Measurements from ENCODE around the gene ZNF638.
"Not testable (repeated sequence)": the region's sequence is repeated elsewhere in the genome, so short reads cannot be mapped to it uniquely, and the experiment has no call there.

Gene ZNF638

GRCh38 chr2:71303849-71304248 is 27.7 kb upstream of the ZNF638 start:
- no peak overlapping the region for H3K9ac ChIP-seq (ENCODE audit: low read length in 5 of 5)
- H3K27ac ChIP-seq (ENCODE audit: low read depth, low read length): no peak overlapping the region
- no peaks in the 10 kb centered on the region for H3K27me3 ChIP-seq (ENCODE audit: control insufficient read depth in 5 of 5, insufficient read depth in 4 of 5, low read length in 5 of 5)
- H3K4me1 ChIP-seq (ENCODE audit: control insufficient read depth in 5 of 5, insufficient read depth in 5 of 5, low read length in 5 of 5): peaks cover 0 to 9% (median 0%) of the 10 kb centered on the region in 5 donors
- H3K36me3 ChIP-seq (ENCODE audit: control insufficient read depth in 5 of 5, insufficient read depth in 5 of 5, low read length in 5 of 5): no peaks in the 10 kb centered on the region
- H3K9me3 ChIP-seq (ENCODE audit: control insufficient read depth in 5 of 5, low read length in 5 of 5): no peaks in the 10 kb centered on the region
- no peak overlapping the region for H3K4me3 ChIP-seq (ENCODE audit: low read depth in 1 of 5, low read length in 5 of 5)

GRCh38 chr2:71306762-71307161 is 24.8 kb upstream of the ZNF638 start:
- H3K27me3 ChIP-seq (ENCODE audit: control insufficient read depth in 5 of 5, insufficient read depth in 4 of 5, low read length in 5 of 5): no peaks in the 10 kb centered on the region
- H3K27ac ChIP-seq (ENCODE audit: low read depth, low read length): no peak overlapping the region
- no peak overlapping the region for H3K9ac ChIP-seq (ENCODE audit: low read length in 5 of 5)
- H3K4me3 ChIP-seq (ENCODE audit: low read depth in 1 of 5, low read length in 5 of 5): no peak overlapping the region
- H3K9me3 ChIP-seq (ENCODE audit: control insufficient read depth in 5 of 5, low read length in 5 of 5): no peaks in the 10 kb centered on the region
- peaks cover 0 to 9% (median 0%) of the 10 kb centered on the region in 5 donors for H3K4me1 ChIP-seq (ENCODE audit: control insufficient read depth in 5 of 5, insufficient read depth in 5 of 5, low read length in 5 of 5)
- H3K36me3 ChIP-seq (ENCODE audit: control insufficient read depth in 5 of 5, insufficient read depth in 5 of 5, low read length in 5 of 5): no peaks in the 10 kb centered on the region

- Histone ChIP-seq H3K27ac (ENCODE audit: low read depth, low read length) (no peak overlapping the region), H3K4me1 (ENCODE audit: control insufficient read depth in 5 of 5, insufficient read depth in 5 of 5, low read length in 5 of 5) (no peaks in the 10 kb centered on the region), H3K36me3 (ENCODE audit: control insufficient read depth in 5 of 5, insufficient read depth in 5 of 5, low read length in 5 of 5) (no peaks in the 10 kb centered on the region), H3K27me3 (ENCODE audit: control insufficient read depth in 5 of 5, insufficient read depth in 4 of 5, low read length in 5 of 5) (no peaks in the 10 kb centered on the region), H3K9ac (ENCODE audit: low read length in 5 of 5) (no peak overlapping the region), H3K9me3 (ENCODE audit: control insufficient read depth in 5 of 5, low read length in 5 of 5) (peaks cover 0 to 8% (median 5%) of the 10 kb centered on the region in 5 donors), H3K4me3 (ENCODE audit: low read depth in 1 of 5, low read length in 5 of 5) (no peak overlapping the region)
Measured at GRCh38 chr2:71313016-71313766, 18.4 kb upstream of the ZNF638 start.

- Histone ChIP-seq H3K4me1 (ENCODE audit: control insufficient read depth in 5 of 5, insufficient read depth in 5 of 5, low read length in 5 of 5) (no peaks in the 10 kb centered on the region), H3K9me3 (ENCODE audit: control insufficient read depth in 5 of 5, low read length in 5 of 5) (peaks cover 0 to 15% (median 11%) of the 10 kb centered on the region in 5 donors)
Measured at GRCh38 chr2:71317060-71317459, 14.5 kb upstream of the ZNF638 start.

GRCh38 chr2:71317900-71318299 is 13.7 kb upstream of the ZNF638 start:
- not testable (repeated sequence) for H3K4me1 ChIP-seq (ENCODE audit: control insufficient read depth in 5 of 5, insufficient read depth in 5 of 5, low read length in 5 of 5); H3K9ac ChIP-seq (ENCODE audit: low read length in 5 of 5); H3K36me3 ChIP-seq (ENCODE audit: control insufficient read depth in 5 of 5, insufficient read depth in 5 of 5, low read length in 5 of 5); H3K4me3 ChIP-seq (ENCODE audit: low read depth in 1 of 5, low read length in 5 of 5); H3K27ac ChIP-seq (ENCODE audit: low read depth, low read length); H3K27me3 ChIP-seq (ENCODE audit: control insufficient read depth in 5 of 5, insufficient read depth in 4 of 5, low read length in 5 of 5)
- H3K9me3 ChIP-seq (ENCODE audit: control insufficient read depth in 5 of 5, low read length in 5 of 5): peaks cover 0 to 18% (median 11%) of the 10 kb centered on the region in 5 donors

More at GRCh38 chr2:71317060-71317459, 14.5 kb upstream of the ZNF638 start:
- Histone ChIP-seq H3K36me3 (ENCODE audit: control insufficient read depth in 5 of 5, insufficient read depth in 5 of 5, low read length in 5 of 5) (no peaks in the 10 kb centered on the region), H3K27me3 (ENCODE audit: control insufficient read depth in 5 of 5, insufficient read depth in 4 of 5, low read length in 5 of 5) (no peaks in the 10 kb centered on the region), H3K4me3 (ENCODE audit: low read depth in 1 of 5, low read length in 5 of 5) (no peak overlapping the region), H3K9ac (ENCODE audit: low read length in 5 of 5) (no peak overlapping the region), H3K27ac (ENCODE audit: low read depth, low read length) (no peak overlapping the region)

- Histone ChIP-seq H3K36me3 (ENCODE audit: control insufficient read depth in 5 of 5, insufficient read depth in 5 of 5, low read length in 5 of 5) (no peaks in the 10 kb centered on the region), H3K27me3 (ENCODE audit: control insufficient read depth in 5 of 5, insufficient read depth in 4 of 5, low read length in 5 of 5) (no peaks in the 10 kb centered on the region), H3K4me3 (ENCODE audit: low read depth in 1 of 5, low read length in 5 of 5) (no peak overlapping the region), H3K9me3 (ENCODE audit: control insufficient read depth in 5 of 5, low read length in 5 of 5) (peaks cover 0 to 15% (median 5%) of the 10 kb centered on the region in 5 donors), H3K9ac (ENCODE audit: low read length in 5 of 5) (no peak overlapping the region), H3K4me1 (ENCODE audit: control insufficient read depth in 5 of 5, insufficient read depth in 5 of 5, low read length in 5 of 5) (no peaks in the 10 kb centered on the region), H3K27ac (ENCODE audit: low read depth, low read length) (no peak overlapping the region)
Measured at GRCh38 chr2:71323386-71323785, 8.2 kb upstream of the ZNF638 start.

GRCh38 chr2:71326968-71327367 is 4.6 kb upstream of the ZNF638 start:
- Histone ChIP-seq H3K27me3 (ENCODE audit: control insufficient read depth in 5 of 5, insufficient read depth in 4 of 5, low read length in 5 of 5) (no peaks in the 10 kb centered on the region), H3K9me3 (ENCODE audit: control insufficient read depth in 5 of 5, low read length in 5 of 5) (peaks cover 0 to 9% (median 0%) of the 10 kb centered on the region in 5 donors), H3K27ac (ENCODE audit: low read depth, low read length) (no peak overlapping the region), H3K36me3 (ENCODE audit: control insufficient read depth in 5 of 5, insufficient read depth in 5 of 5, low read length in 5 of 5) (no peaks in the 10 kb centered on the region), H3K4me3 (ENCODE audit: low read depth in 1 of 5, low read length in 5 of 5) (no peak overlapping the region), H3K4me1 (ENCODE audit: control insufficient read depth in 5 of 5, insufficient read depth in 5 of 5, low read length in 5 of 5) (peaks cover 0 to 5% (median 0%) of the 10 kb centered on the region in 5 donors), H3K9ac (ENCODE audit: low read length in 5 of 5) (no peak overlapping the region)

- Histone ChIP-seq H3K4me1 (ENCODE audit: control insufficient read depth in 5 of 5, insufficient read depth in 5 of 5, low read length in 5 of 5) (peaks cover 0 to 14% (median 5%) of the 10 kb centered on the region in 5 donors), H3K27me3 (ENCODE audit: control insufficient read depth in 5 of 5, insufficient read depth in 4 of 5, low read length in 5 of 5) (no peaks in the 10 kb centered on the region), H3K27ac (ENCODE audit: low read depth, low read length) (no peak overlapping the region), H3K9me3 (ENCODE audit: control insufficient read depth in 5 of 5, low read length in 5 of 5) (peaks cover 0 to 6% (median 0%) of the 10 kb centered on the region in 5 donors), H3K9ac (ENCODE audit: low read length in 5 of 5) (no peak overlapping the region), H3K36me3 (ENCODE audit: control insufficient read depth in 5 of 5, insufficient read depth in 5 of 5, low read length in 5 of 5) (no peaks in the 10 kb centered on the region), H3K4me3 (ENCODE audit: low read depth in 1 of 5, low read length in 5 of 5) (no peak overlapping the region)
Measured at GRCh38 chr2:71327916-71328315, 3.7 kb upstream of the ZNF638 start.

- Histone ChIP-seq H3K36me3 (ENCODE audit: control insufficient read depth in 5 of 5, insufficient read depth in 5 of 5, low read length in 5 of 5) (no peaks in the 10 kb centered on the region), H3K4me1 (ENCODE audit: control insufficient read depth in 5 of 5, insufficient read depth in 5 of 5, low read length in 5 of 5) (peaks cover 0 to 31% (median 24%) of the 10 kb centered on the region in 5 donors)
Measured at GRCh38 chr2:71330155-71330554, 1.4 kb upstream of the ZNF638 start.

GRCh38 chr2:71330585-71331330 is 824 bp upstream of the ZNF638 start:
- Histone ChIP-seq H3K9me3 (ENCODE audit: control insufficient read depth in 5 of 5, low read length in 5 of 5) (peaks cover 0 to 6% (median 0%) of the 10 kb centered on the region in 5 donors), H3K9ac (ENCODE audit: low read length in 5 of 5) (no peak overlapping the region), H3K27ac (ENCODE audit: low read depth, low read length) (no peak overlapping the region), H3K4me1 (ENCODE audit: control insufficient read depth in 5 of 5, insufficient read depth in 5 of 5, low read length in 5 of 5) (peaks cover 0 to 33% (median 26%) of the 10 kb centered on the region in 5 donors), H3K4me3 (ENCODE audit: low read depth in 1 of 5, low read length in 5 of 5) (peak overlapping the region in 4 of 5 donors; percentile 52 to 99 (median 83)), H3K27me3 (ENCODE audit: control insufficient read depth in 5 of 5, insufficient read depth in 4 of 5, low read length in 5 of 5) (no peaks in the 10 kb centered on the region), H3K36me3 (ENCODE audit: control insufficient read depth in 5 of 5, insufficient read depth in 5 of 5, low read length in 5 of 5) (no peaks in the 10 kb centered on the region)

More at GRCh38 chr2:71330155-71330554, 1.4 kb upstream of the ZNF638 start:
- Histone ChIP-seq H3K27ac (ENCODE audit: low read depth, low read length) (no peak overlapping the region), H3K4me3 (ENCODE audit: low read depth in 1 of 5, low read length in 5 of 5) (no peak overlapping the region), H3K9ac (ENCODE audit: low read length in 5 of 5) (no peak overlapping the region), H3K27me3 (ENCODE audit: control insufficient read depth in 5 of 5, insufficient read depth in 4 of 5, low read length in 5 of 5) (no peaks in the 10 kb centered on the region), H3K9me3 (ENCODE audit: control insufficient read depth in 5 of 5, low read length in 5 of 5) (peaks cover 0 to 6% (median 0%) of the 10 kb centered on the region in 5 donors)
